AG04450 (cell line): ENCODE results near the gene VPS72. TPM values are rescaled to one million over a fixed set of nuclear protein-coding genes. Genes with fewer than 3 reads are reported as not detected.
A peak's percentile ranks its signal among the peaks of the same experiment; 100 is the strongest.

Experiments
- CTCF ChIA-PET: fragments of 300-600, 350-600 bp; formaldehyde crosslinking; extraction: SDS; loops from one replicate; lab custom pipeline; 2022; ENCODE audit warnings: antibody characterized with exemption, inconsistent platforms; lab: Charles Lee
- POLR2A ChIA-PET: fragments of 350-600 bp; formaldehyde crosslinking; extraction: SDS; loops from one replicate; lab custom pipeline; 2021; ENCODE audit warnings: antibody characterized with exemption, inconsistent platforms; lab: Yijun Ruan, JAX
- DNase-seq: peaks from one replicate; pipeline ENCODE4 v3.0.0-alpha.2; 2011; ENCODE audit warnings: low read depth, low spot score
- H3K27ac ChIP-seq: one replicate; pipeline ENCODE4 v1.5.1; 2012; ENCODE audit warnings: low read depth, low read length, control low read depth
- H3K27me3 ChIP-seq: one replicate; pipeline ENCODE4 v1.6.0; 2012; ENCODE audit warnings: low read length; ENCODE audit not compliant: control insufficient read depth, insufficient read depth
- H3K4me3 ChIP-seq: 2 replicates; pipeline ENCODE4 v1.5.1; 2011; ENCODE audit warnings: mild to moderate bottlenecking, low read depth, low read length, control low read depth
- H3K9me3 ChIP-seq: 2 replicates; pipeline ENCODE4 v1.5.1; 2012; ENCODE audit warnings: low read length; ENCODE audit not compliant: control insufficient read depth, insufficient read depth
- CTCF ChIP-seq: IDR thresholded peaks from 2 replicates; pipeline ENCODE4 v1.5.1; 2011; ENCODE audit warnings: low read depth, low read length, control low read depth, inconsistent platforms
- polyA plus RNA-seq: library from polyadenylated mRNA; depleted of rRNA; stranded (reverse); fragments of >200 nt; gene quantifications from 2 replicates; pipeline ENCODE4 v1.2.3, GENCODE V29; 2011; rRNA removed

Gene VPS72
- polyA plus RNA-seq, 1 experiment, result 75.1 TPM

- Histone ChIP-seq H3K9me3 (peaks cover 5% of the 10 kb centered on the region; the same call in 1 of the 2 replicates), H3K27ac (no peak overlapping the region), H3K4me3 (no peak overlapping the region), H3K27me3 (peaks cover 10% of the 10 kb centered on the region)
- POLR2A ChIA-PET, result no interaction called here
- CTCF ChIA-PET, result interaction anchor here (2.0 kb wide), 1 partner anchor 33 kb away, joined by 7 read pairs; no protein-coding TSS in a partner anchor
- no peak for DNase-seq
- no peak for TF ChIP-seq CTCF
Measured at GRCh38 chr1:151132335-151133017, 57.5 kb downstream of the VPS72 start.

GRCh38 chr1:151131701-151132334 is 58.2 kb downstream of the VPS72 start:
- POLR2A ChIA-PET, result no interaction called here
- H3K4me3 ChIP-seq, result peak overlapping the region; percentile 35
- no peak for TF ChIP-seq CTCF
- no peak for DNase-seq
- CTCF ChIA-PET, result interaction anchor here (0.6 to 2.0 kb wide), 3 partner anchors 29 to 46 kb away, joined by 3 to 7 read pairs (median 3); no protein-coding TSS in a partner anchor
- H3K27me3 ChIP-seq, result peaks cover 10% of the 10 kb centered on the region
- peaks cover 5% of the 10 kb centered on the region; the same call in 1 of the 2 replicates for H3K9me3 ChIP-seq
- no peak overlapping the region for H3K27ac ChIP-seq

GRCh38 chr1:151130987-151131586 is 58.9 kb downstream of the VPS72 start:
- peak; percentile 52 for DNase-seq
- Histone ChIP-seq H3K27me3 (peaks cover 10% of the 10 kb centered on the region), H3K27ac (no peak overlapping the region), H3K4me3 (peak overlapping the region; percentile 35), H3K9me3 (peaks cover 5% of the 10 kb centered on the region; the same call in 1 of the 2 replicates)
- no peak for TF ChIP-seq CTCF
- CTCF ChIA-PET, result interaction anchor here (0.6 to 2.0 kb wide), 3 partner anchors 28 to 45 kb away, joined by 3 to 7 read pairs (median 3); no protein-coding TSS in a partner anchor
- POLR2A ChIA-PET, result no interaction called here

GRCh38 chr1:151128800-151129199 is 61.2 kb downstream of the VPS72 start:
- Histone ChIP-seq H3K27me3 (peaks cover 10% of the 10 kb centered on the region), H3K4me3 (no peak overlapping the region), H3K9me3 (peaks cover 5% of the 10 kb centered on the region; the same call in 1 of the 2 replicates), H3K27ac (no peak overlapping the region)
- CTCF ChIA-PET, result interaction anchor here (0.6 to 1.7 kb wide), 2 partner anchors 29 to 117 kb away, joined by 3 to 6 read pairs; no protein-coding TSS in a partner anchor
- POLR2A ChIA-PET, result interaction anchor here (0.6 to 0.7 kb wide), 2 partner anchors 117 to 200 kb away, joined by 4 to 5 read pairs; no protein-coding TSS in a partner anchor
- DNase-seq, result no peak
- no peak for TF ChIP-seq CTCF

Other genes with a start within 250 kb of the VPS72 start
- 193 and 217 TPM in 2 replicates for gene CERS2, start 215.4 kb downstream of the VPS72 start, polyA plus RNA-seq
- gene ANXA9, start 207.9 kb downstream of the VPS72 start, polyA plus RNA-seq, result 0.10 and 0.21 TPM in 2 replicates
- 12.8 and 18.0 TPM in 2 replicates for gene MINDY1, start 183.3 kb downstream of the VPS72 start, polyA plus RNA-seq
- gene PRUNE1, start 181.7 kb downstream of the VPS72 start, polyA plus RNA-seq, result 18.3 and 21.7 TPM in 2 replicates
- gene BNIPL, start 153.6 kb downstream of the VPS72 start, polyA plus RNA-seq, result 0.09 and 0.16 TPM in 2 replicates
- gene C1orf56, start 142.4 kb downstream of the VPS72 start, polyA plus RNA-seq, result 1.3 and 1.9 TPM in 2 replicates
- 66.3 and 70.3 TPM in 2 replicates for gene CDC42SE1, start 130.6 kb downstream of the VPS72 start, polyA plus RNA-seq
- 25.2 and 28.3 TPM in 2 replicates for gene MLLT11, start 129.8 kb downstream of the VPS72 start, polyA plus RNA-seq
- gene GABPB2, start 119.4 kb downstream of the VPS72 start, polyA plus RNA-seq, result 9.8 and 10.0 TPM in 2 replicates
- gene SEMA6C, start 43.6 kb downstream of the VPS72 start, polyA plus RNA-seq, result 1.3 and 1.8 TPM in 2 replicates
- not detected in 2 replicates for gene TNFAIP8L2, start 33.5 kb downstream of the VPS72 start, polyA plus RNA-seq
- 9.1 and 9.6 TPM in 2 replicates for gene LYSMD1, start 24.3 kb downstream of the VPS72 start, polyA plus RNA-seq
- gene SCNM1, start 24.1 kb downstream of the VPS72 start, polyA plus RNA-seq, result 24.9 and 29.2 TPM in 2 replicates
- gene TMOD4, start 14.2 kb downstream of the VPS72 start, polyA plus RNA-seq, result not detected in 2 replicates
- 170 and 179 TPM in 2 replicates for gene PIP5K1A, start 8.4 kb upstream of the VPS72 start, polyA plus RNA-seq
- gene PSMD4, start 64.5 kb upstream of the VPS72 start, polyA plus RNA-seq, result 258 and 275 TPM in 2 replicates
- gene ZNF687, start 92.1 kb upstream of the VPS72 start, polyA plus RNA-seq, result 10.5 and 12.0 TPM in 2 replicates
- 75.2 and 83.2 TPM in 2 replicates for gene PI4KB, start 137.2 kb upstream of the VPS72 start, polyA plus RNA-seq
- gene RFX5, start 157.1 kb upstream of the VPS72 start, polyA plus RNA-seq, result 40.9 and 42.7 TPM in 2 replicates
- gene SELENBP1, start 182.5 kb upstream of the VPS72 start, polyA plus RNA-seq, result 85.0 and 102 TPM in 2 replicates
- 483 and 516 TPM in 2 replicates for gene PSMB4, start 209.4 kb upstream of the VPS72 start, polyA plus RNA-seq